ENCODE results near the gene OSBPL9. TPM values are rescaled to one million over a fixed set of nuclear protein-coding genes. Genes with fewer than 3 reads are reported as not detected.

Gene OSBPL9
- total and polyA plus RNA-seq, 2 donors (not counting 1 experiment from before 2014, with no cell fraction given), result 23.1 to 59.6 TPM

DNA sequence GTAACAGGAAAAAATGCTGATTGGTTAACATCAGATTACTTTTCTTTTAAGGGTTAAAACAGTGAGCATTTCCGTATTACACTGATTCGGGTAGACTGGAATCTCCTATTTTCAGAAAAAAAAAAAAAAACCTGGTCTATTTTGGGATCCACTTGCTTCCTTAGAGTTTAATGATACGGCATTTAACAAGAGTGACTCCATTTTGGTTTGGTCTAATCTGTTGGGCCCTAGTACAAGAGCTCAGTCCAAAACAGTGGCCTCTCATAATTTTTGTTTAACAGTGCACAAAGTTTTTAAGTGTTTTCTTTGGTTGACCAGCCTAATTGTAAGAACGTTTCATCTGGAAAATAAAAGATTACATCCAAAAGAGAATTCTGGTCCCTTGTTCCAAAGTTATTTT, 141.4 kb downstream of the OSBPL9 start:
- Mint-ChIP-seq H3K4me1 (peaks cover 7% of the 10 kb centered on the region), H3K27ac (no peak overlapping the region), H3K4me3 (no peak overlapping the region), H3K27me3 (no peaks in the 10 kb centered on the region), H3K9me3 (ENCODE audit: insufficient read depth) (no peaks in the 10 kb centered on the region)
- no peaks in the 10 kb centered on the region for H4K20me1 ChIP-seq (ENCODE audit: control insufficient read depth, insufficient read depth, low read length, poor library complexity, severe bottlenecking)
- peaks cover 9 to 15% of the 10 kb centered on the region in 2 experiments for H3K36me3 ChIP-seq (replicated peaks in 1 of 2; ENCODE audit: control extremely low read depth in 1 of 2, control insufficient read depth in 1 of 2, extremely low read depth in 1 of 2, insufficient read depth in 2 of 2, low read length in 1 of 2)
- H3K9ac ChIP-seq (ENCODE audit: low read length), result no peak overlapping the region
- CTCF ChIA-PET, result interaction anchor here (0.6 to 1.0 kb wide), 2 partner anchors 10 to 217 kb away, joined by 3 read pairs; no protein-coding TSS in a partner anchor
- intact Hi-C loops (cut with micrococcal nuclease), result no loop called here
- WGBS (ENCODE audit: insufficient coverage), result 100% methylated on average over 1 of the region's 4 CpGs
- H3K4me3 ChIP-seq (ENCODE audit: control extremely low read depth in 1 of 5, extremely low read depth in 1 of 5, insufficient read depth in 1 of 5, low read depth in 2 of 5, low read length in 4 of 5), result no peak overlapping the region
- no peak for ATAC-seq (ENCODE audit: low read depth)
- no peaks in the 10 kb centered on the region for H3K27me3 ChIP-seq (replicated peaks in 1 of 4; ENCODE audit: control extremely low read depth in 1 of 4, control insufficient read depth in 3 of 4, insufficient read depth in 4 of 4, low read length in 3 of 4)
- POLR2A ChIA-PET, result no interaction called here
- H3K9me3 ChIP-seq (ENCODE audit: control extremely low read depth in 1 of 3, control insufficient read depth in 2 of 3, insufficient read depth in 1 of 3, low read length in 2 of 3), result no peaks in the 10 kb centered on the region
- H3K4me1 ChIP-seq (ENCODE audit: control insufficient read depth in 2 of 2, insufficient read depth in 2 of 2, low read length in 2 of 2), result no peaks in the 10 kb centered on the region
- TF ChIP-seq, protein P1, sequence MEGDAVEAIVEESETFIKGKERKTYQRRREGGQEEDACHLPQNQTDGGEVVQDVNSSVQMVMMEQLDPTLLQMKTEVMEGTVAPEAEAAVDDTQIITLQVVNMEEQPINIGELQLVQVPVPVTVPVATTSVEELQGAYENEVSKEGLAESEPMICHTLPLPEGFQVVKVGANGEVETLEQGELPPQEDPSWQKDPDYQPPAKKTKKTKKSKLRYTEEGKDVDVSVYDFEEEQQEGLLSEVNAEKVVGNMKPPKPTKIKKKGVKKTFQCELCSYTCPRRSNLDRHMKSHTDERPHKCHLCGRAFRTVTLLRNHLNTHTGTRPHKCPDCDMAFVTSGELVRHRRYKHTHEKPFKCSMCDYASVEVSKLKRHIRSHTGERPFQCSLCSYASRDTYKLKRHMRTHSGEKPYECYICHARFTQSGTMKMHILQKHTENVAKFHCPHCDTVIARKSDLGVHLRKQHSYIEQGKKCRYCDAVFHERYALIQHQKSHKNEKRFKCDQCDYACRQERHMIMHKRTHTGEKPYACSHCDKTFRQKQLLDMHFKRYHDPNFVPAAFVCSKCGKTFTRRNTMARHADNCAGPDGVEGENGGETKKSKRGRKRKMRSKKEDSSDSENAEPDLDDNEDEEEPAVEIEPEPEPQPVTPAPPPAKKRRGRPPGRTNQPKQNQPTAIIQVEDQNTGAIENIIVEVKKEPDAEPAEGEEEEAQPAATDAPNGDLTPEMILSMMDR (IDR thresholded peaks at IDR 0.05), result no peak
- TF ChIP-seq EZH2 (IDR thresholded peaks at IDR 0.05; ENCODE audit: borderline replicate concordance, insufficient read depth, low read depth, low read length, poor library complexity, severe bottlenecking), result no peak
- no peak overlapping the region for H3K4me2 ChIP-seq (replicated peaks; ENCODE audit: low read depth, low read length, poor library complexity, severe bottlenecking)
- no peaks in the 10 kb centered on the region for H3K79me2 ChIP-seq (ENCODE audit: control insufficient read depth, insufficient read depth, low read length)
- no peak for DNase-seq
- no peak overlapping the region for H3K27ac ChIP-seq (ENCODE audit: low read length in 2 of 2)
- H2AFZ ChIP-seq (ENCODE audit: insufficient read depth, low read depth, low read length, poor library complexity, severe bottlenecking), result no peak overlapping the region

DNA sequence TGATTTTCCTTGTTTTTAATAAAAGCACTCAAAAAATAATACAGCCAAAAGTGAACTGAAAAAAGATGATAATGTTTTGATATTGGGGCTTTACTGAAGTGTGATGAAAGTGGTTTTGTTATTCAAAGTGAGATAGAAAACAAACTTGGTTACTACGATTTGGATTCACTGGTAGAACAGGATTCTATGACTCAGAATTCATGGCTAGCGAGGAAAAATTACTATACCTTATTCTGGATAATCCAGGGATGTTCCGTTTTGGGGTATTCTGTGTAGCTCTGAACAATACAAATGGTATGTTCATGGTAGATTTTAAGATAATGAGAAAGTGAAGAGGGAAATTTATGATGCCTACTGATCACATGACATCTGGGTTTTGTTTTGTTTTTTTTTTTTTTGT, 144.0 kb downstream of the OSBPL9 start:
- peaks cover 8% of the 10 kb centered on the region for H3K4me1 Mint-ChIP-seq
- H4K20me1 ChIP-seq (ENCODE audit: control insufficient read depth, insufficient read depth, low read length, poor library complexity, severe bottlenecking), result no peaks in the 10 kb centered on the region
- H3K9me3 ChIP-seq (ENCODE audit: control extremely low read depth in 1 of 3, control insufficient read depth in 2 of 3, insufficient read depth in 1 of 3, low read length in 2 of 3), result no peaks in the 10 kb centered on the region
- H3K27ac ChIP-seq (ENCODE audit: low read length in 2 of 2), result no peak overlapping the region
- no peak overlapping the region for H3K4me3 ChIP-seq (ENCODE audit: control extremely low read depth in 1 of 5, extremely low read depth in 1 of 5, insufficient read depth in 1 of 5, low read depth in 2 of 5, low read length in 4 of 5)
- no peaks in the 10 kb centered on the region for H3K4me1 ChIP-seq (ENCODE audit: control insufficient read depth in 2 of 2, insufficient read depth in 2 of 2, low read length in 2 of 2)
- no peak overlapping the region for H3K4me3 Mint-ChIP-seq
- peaks cover 6 to 9% of the 10 kb centered on the region in 2 experiments for H3K36me3 ChIP-seq (replicated peaks in 1 of 2; ENCODE audit: control extremely low read depth in 1 of 2, control insufficient read depth in 1 of 2, extremely low read depth in 1 of 2, insufficient read depth in 2 of 2, low read length in 1 of 2)
- WGBS (ENCODE audit: insufficient coverage), result 82% methylated on average over 2 of the region's 3 CpGs
- no peak overlapping the region for H3K27ac Mint-ChIP-seq
- intact Hi-C loops (cut with micrococcal nuclease), result no loop called here
- ChIA-PET CTCF (interaction anchor here (0.7 to 0.9 kb wide), 2 partner anchors 8 to 14 kb away, joined by 3 to 4 read pairs; no protein-coding TSS in a partner anchor), POLR2A (no interaction called here)
- H3K79me2 ChIP-seq (ENCODE audit: control insufficient read depth, insufficient read depth, low read length), result no peaks in the 10 kb centered on the region
- no peak overlapping the region for H3K9ac ChIP-seq (ENCODE audit: low read length)
- H3K27me3 ChIP-seq (replicated peaks in 1 of 4; ENCODE audit: control extremely low read depth in 1 of 4, control insufficient read depth in 3 of 4, insufficient read depth in 4 of 4, low read length in 3 of 4), result no peaks in the 10 kb centered on the region
- no peak overlapping the region for H3K4me2 ChIP-seq (replicated peaks; ENCODE audit: low read depth, low read length, poor library complexity, severe bottlenecking)
- ATAC-seq (ENCODE audit: low read depth) (no peak), DNase-seq (no peak)
- H3K27me3 Mint-ChIP-seq, result no peaks in the 10 kb centered on the region
- no peak for TF ChIP-seq EZH2 (IDR thresholded peaks at IDR 0.05; ENCODE audit: borderline replicate concordance, insufficient read depth, low read depth, low read length, poor library complexity, severe bottlenecking)
- TF ChIP-seq, protein P1 (IDR thresholded peaks at IDR 0.05), result no peak
- no peak overlapping the region for H2AFZ ChIP-seq (ENCODE audit: insufficient read depth, low read depth, low read length, poor library complexity, severe bottlenecking)
- H3K9me3 Mint-ChIP-seq (ENCODE audit: insufficient read depth), result no peaks in the 10 kb centered on the region

Data from B cell (primary cell).